Astrocyte (in vitro differentiated cells and primary cell): Measurements from ENCODE around the gene ZFP36L1. TPM values are rescaled to one million over a fixed set of nuclear protein-coding genes. Genes with fewer than 3 reads are reported as not detected.
A peak's percentile ranks its signal among the peaks of the same experiment; 100 is the strongest.

Source experiments
- DNase-seq: peaks from one replicate; pipeline ENCODE4 v3.0.0-alpha.2; 2010; ENCODE audit warnings: low read depth
- FAIRE-seq: peaks from 2 replicates; lab custom pipeline; 2011; peaks lifted over from hg19 to GRCh38; lab: Jason Lieb, UNC
- H2AFZ ChIP-seq: 2 replicates; pipeline ENCODE4 v1.6.0; 2012; ENCODE audit warnings: low read depth, low read length, inconsistent platforms
- H3K27ac ChIP-seq: 2 replicates; pipeline ENCODE4 v1.5.1; 2011; ENCODE audit warnings: low read depth, low read length, inconsistent platforms
- H3K27me3 ChIP-seq: 2 replicates; pipeline ENCODE4 v1.6.0; 2011; ENCODE audit warnings: low read length, inconsistent platforms; ENCODE audit not compliant: insufficient read depth
- H3K36me3 ChIP-seq: 2 replicates; pipeline ENCODE4 v1.5.1; 2011; ENCODE audit warnings: low read length, inconsistent platforms; ENCODE audit not compliant: insufficient read depth
- H3K4me1 ChIP-seq: 2 replicates; pipeline ENCODE4 v1.5.1; 2011; ENCODE audit warnings: low read length, inconsistent platforms; ENCODE audit not compliant: insufficient read depth
- H3K4me2 ChIP-seq: 2 replicates; pipeline ENCODE4 v1.6.0; 2012; ENCODE audit warnings: low read length, inconsistent platforms
- H3K4me3 ChIP-seq: 2 replicates; pipeline ENCODE4 v1.5.1; 2011; ENCODE audit warnings: low read depth, mild to moderate bottlenecking, low read length, inconsistent platforms; ENCODE audit not compliant: insufficient read depth
- H3K79me2 ChIP-seq: 2 replicates; pipeline ENCODE4 v1.6.0; 2012; ENCODE audit warnings: mild to moderate bottlenecking, low read length, inconsistent platforms; ENCODE audit not compliant: insufficient read depth
- H3K9ac ChIP-seq: 2 replicates; pipeline ENCODE4 v1.6.0; 2012; ENCODE audit warnings: mild to moderate bottlenecking, low read length, inconsistent platforms
- H3K9me3 ChIP-seq: 2 replicates; pipeline ENCODE4 v1.5.1; 2012; ENCODE audit warnings: low read depth, mild to moderate bottlenecking, low read length, inconsistent platforms; ENCODE audit not compliant: insufficient read depth
- H4K20me1 ChIP-seq: 2 replicates; pipeline ENCODE4 v1.6.0; 2012; ENCODE audit warnings: low read length, inconsistent platforms; ENCODE audit not compliant: insufficient read depth
- H3K27ac Mint-ChIP-seq: one replicate; pipeline ENCODE4 v1.8.0; 2021; ENCODE audit warnings: mild to moderate bottlenecking, mixed read lengths; ENCODE audit not compliant: unreplicated experiment
- H3K27me3 Mint-ChIP-seq: one replicate; pipeline ENCODE4 v1.8.0; 2021; ENCODE audit warnings: low read depth, mixed read lengths; ENCODE audit not compliant: unreplicated experiment
- H3K36me3 Mint-ChIP-seq: one replicate; pipeline ENCODE4 v1.8.0; 2021; ENCODE audit warnings: low read depth, mixed read lengths; ENCODE audit not compliant: unreplicated experiment
- H3K4me1 Mint-ChIP-seq: one replicate; pipeline ENCODE4 v1.8.0; 2021; ENCODE audit warnings: low read depth, mixed read lengths; ENCODE audit not compliant: unreplicated experiment
- H3K4me3 Mint-ChIP-seq: one replicate; pipeline ENCODE4 v1.8.0; 2021; ENCODE audit warnings: mild to moderate bottlenecking, moderate library complexity, mixed read lengths; ENCODE audit not compliant: unreplicated experiment
- H3K9me3 Mint-ChIP-seq: one replicate; pipeline ENCODE4 v1.8.0; 2021; ENCODE audit warnings: mild to moderate bottlenecking, mixed read lengths; ENCODE audit not compliant: unreplicated experiment
- CTCF ChIP-seq: IDR thresholded peaks from 2 replicates; pipeline ENCODE4 v1.5.1; 2011; ENCODE audit warnings: low read depth, mild to moderate bottlenecking, inconsistent platforms, low read length, moderate library complexity; ENCODE audit not compliant: insufficient read depth
- EZH2 ChIP-seq: IDR thresholded peaks from 2 replicates; pipeline ENCODE4 v1.6.1; 2012; ENCODE audit warnings: mild to moderate bottlenecking, low read length, inconsistent platforms; ENCODE audit not compliant: insufficient read depth
- total RNA-seq: library from RNA; stranded (reverse); gene quantifications from 2 replicates; pipeline ENCODE4 v1.2.1, GENCODE V29; 2021

ZFP36L1 gene
- total RNA-seq, 1 donor from 2014 or later = 219 TPM

- Mint-ChIP-seq H3K9me3 (peaks cover 5% of the 10 kb centered on the region), H3K27ac (peak overlapping the region; percentile 72), H3K36me3 (peaks cover 14% of the 10 kb centered on the region), H3K27me3 (no peaks in the 10 kb centered on the region), H3K4me1 (peaks cover 13% of the 10 kb centered on the region), H3K4me3 (no peak overlapping the region)
- no peaks in the 10 kb centered on the region for H3K9me3 ChIP-seq
- no peak overlapping the region for H3K4me3 ChIP-seq
- DNase-seq (peak; percentile 78), FAIRE-seq (no peak)
- no peaks in the 10 kb centered on the region for H3K36me3 ChIP-seq
- TF ChIP-seq EZH2 (no peak), CTCF (no peak)
- H3K4me2 ChIP-seq = peak overlapping the region; percentile 55
- peak overlapping the region; percentile 28 for H3K27ac ChIP-seq
- H2AFZ ChIP-seq = peak overlapping the region; percentile 5
- no peaks in the 10 kb centered on the region for H3K79me2 ChIP-seq
- no peaks in the 10 kb centered on the region for H3K27me3 ChIP-seq
- peak overlapping the region; percentile 23 for H3K9ac ChIP-seq
- H3K4me1 ChIP-seq = peaks cover 17% of the 10 kb centered on the region
- H4K20me1 ChIP-seq = no peaks in the 10 kb centered on the region
Observed at GRCh38 chr14:68807148-68807600, 14.3 kb upstream of the ZFP36L1 start.

GRCh38 chr14:68806526-68807147 is 13.8 kb upstream of the ZFP36L1 start:
- Mint-ChIP-seq H3K27ac (peak overlapping the region; percentile 72), H3K4me1 (peaks cover 13% of the 10 kb centered on the region)
- H2AFZ ChIP-seq = no peak overlapping the region

GRCh38 chr14:68805414-68805813 is 12.5 kb upstream of the ZFP36L1 start:
- Histone ChIP-seq H3K27ac (no peak overlapping the region), H3K4me1 (peaks cover 17% of the 10 kb centered on the region), H3K9me3 (no peaks in the 10 kb centered on the region), H3K4me2 (no peak overlapping the region), H3K36me3 (no peaks in the 10 kb centered on the region), H3K27me3 (no peaks in the 10 kb centered on the region), H3K4me3 (no peak overlapping the region), H3K9ac (no peak overlapping the region), H3K79me2 (no peaks in the 10 kb centered on the region), H2AFZ (no peak overlapping the region), H4K20me1 (no peaks in the 10 kb centered on the region)
- Mint-ChIP-seq H3K9me3 (peaks cover 8% of the 10 kb centered on the region), H3K27ac (no peak overlapping the region), H3K36me3 (peaks cover 17% of the 10 kb centered on the region), H3K4me3 (no peak overlapping the region), H3K27me3 (no peaks in the 10 kb centered on the region), H3K4me1 (peaks cover 15% of the 10 kb centered on the region)
- TF ChIP-seq CTCF (no peak), EZH2 (no peak)
- DNase-seq (no peak), FAIRE-seq (no peak)

More at GRCh38 chr14:68806526-68807147, 13.8 kb upstream of the ZFP36L1 start:
- no peaks in the 10 kb centered on the region for H3K27me3 Mint-ChIP-seq
- Histone ChIP-seq H3K4me2 (peak overlapping the region; percentile 55), H3K27ac (peak overlapping the region; percentile 28), H4K20me1 (no peaks in the 10 kb centered on the region), H3K9ac (peak overlapping the region; percentile 23), H3K9me3 (no peaks in the 10 kb centered on the region), H3K27me3 (no peaks in the 10 kb centered on the region), H3K4me1 (peaks cover 17% of the 10 kb centered on the region), H3K36me3 (no peaks in the 10 kb centered on the region), H3K4me3 (no peak overlapping the region), H3K79me2 (no peaks in the 10 kb centered on the region)
- peaks cover 17% of the 10 kb centered on the region for H3K36me3 Mint-ChIP-seq
- TF ChIP-seq EZH2 = no peak
- no peak for FAIRE-seq
- no peak for DNase-seq
- peaks cover 7% of the 10 kb centered on the region for H3K9me3 Mint-ChIP-seq
- H3K4me3 Mint-ChIP-seq = no peak overlapping the region
